NCI-H446 treated with DMSO at 0.1 percent for 48 hours (cell line): ENCODE measurements around the gene E2F4.

Source experiments
- DNase-seq: peaks from one replicate; lab custom pipeline; 2025; lab: John Stamatoyannopoulos, UW

The E2F4 gene

GRCh38 chr16:67173808-67174705, 17.9 kb upstream of the E2F4 start:
- no peak for DNase-seq

- DNase-seq: no peak
These were observed 17.2 kb upstream of the E2F4 start for GRCh38 chr16:67174706-67175231.

GRCh38 chr16:67176662-67177061, 15.3 kb upstream of the E2F4 start:
- DNase-seq: no peak

- no peak for DNase-seq
These were observed 13.9 kb upstream of the E2F4 start for GRCh38 chr16:67177743-67178699.

- DNase-seq: no peak
These were observed 12.4 kb upstream of the E2F4 start for GRCh38 chr16:67179421-67180080.

GRCh38 chr16:67180166-67180565, 11.8 kb upstream of the E2F4 start:
- DNase-seq: no peak

- DNase-seq: peak; percentile 51
These were observed 10.6 kb upstream of the E2F4 start for GRCh38 chr16:67181346-67181745.

- DNase-seq: no peak
These were observed 9.7 kb upstream of the E2F4 start for GRCh38 chr16:67182288-67182687.

GRCh38 chr16:67183284-67183626, 8.7 kb upstream of the E2F4 start:
- no peak for DNase-seq

GRCh38 chr16:67183627-67184452, 8.1 kb upstream of the E2F4 start, which contains the start of gene MATCAP1:
Gene MATCAP1 (minus strand): TSS chr16:67183963. CDS start chr16:67180610, 3,353 bp downstream.
- DNase-seq: peak; percentile 83

GRCh38 chr16:67184453-67184994, 7.4 kb upstream of the E2F4 start:
- DNase-seq: no peak

- no peak for DNase-seq
These were observed 6.8 kb upstream of the E2F4 start for GRCh38 chr16:67184995-67185650.

GRCh38 chr16:67185651-67186134, 6.3 kb upstream of the E2F4 start:
- DNase-seq: no peak

- no peak for DNase-seq
These were observed 5.4 kb upstream of the E2F4 start for GRCh38 chr16:67186550-67186950.

GRCh38 chr16:67187175-67187890, 4.6 kb upstream of the E2F4 start:
- DNase-seq: peak; percentile 72

GRCh38 chr16:67188323-67188722, 3.6 kb upstream of the E2F4 start:
- no peak for DNase-seq

- DNase-seq: no peak
These were observed 3.2 kb upstream of the E2F4 start for GRCh38 chr16:67188798-67189197.

GRCh38 chr16:67190041-67190440, 1.9 kb upstream of the E2F4 start, which contains the start of gene EXOC3L1:
Gene EXOC3L1 (minus strand): TSS chr16:67190136. CDS start chr16:67189676, 460 bp downstream.
- no peak for DNase-seq
